ENCODE data around the gene CCDC7. TPM values are rescaled to one million over a fixed set of nuclear protein-coding genes. Genes with fewer than 3 reads are reported as not detected.
"Not testable (repeated sequence)": the region's sequence is repeated elsewhere in the genome, so short reads cannot be mapped to it uniquely, and the experiment has no call there.

Gene CCDC7
- total and polyA plus RNA-seq, 10 of the 15 experiments (the other 5 are each of a cell fraction or from before 2014, with no cell fraction given): 1.8 to 5.6 (median 3.4) TPM

- Histone ChIP-seq H3K27ac (ENCODE audit: control insufficient read depth, insufficient read depth) (no peak overlapping the region), H2AFZ (ENCODE audit: control insufficient read depth, low read depth, low read length) (no peak overlapping the region), H3K36me3 (ENCODE audit: control insufficient read depth in 2 of 2, insufficient read depth in 2 of 2, low read length in 1 of 2) (no peaks in the 10 kb centered on the region), H3K4me3 (no peak overlapping the region), H3K9ac (ENCODE audit: control insufficient read depth, insufficient read depth, low read length) (no peak overlapping the region), H3K9me3 (replicated peaks; ENCODE audit: control insufficient read depth, insufficient read depth, low read length) (no peaks in the 10 kb centered on the region), H3K27me3 (replicated peaks in 1 of 2; ENCODE audit: control insufficient read depth in 2 of 2, insufficient read depth in 2 of 2, low read length in 1 of 2) (no peaks in the 10 kb centered on the region), H3K79me2 (ENCODE audit: control insufficient read depth, insufficient read depth, low read length) (no peaks in the 10 kb centered on the region), H3K4me2 (ENCODE audit: control insufficient read depth, insufficient read depth) (no peak overlapping the region), H3K4me1 (ENCODE audit: control insufficient read depth, insufficient read depth, low read length) (no peaks in the 10 kb centered on the region), H4K20me1 (ENCODE audit: control insufficient read depth, insufficient read depth) (no peaks in the 10 kb centered on the region)
- in situ Hi-C loops (cut with MboI): no loop called here
- FAIRE-seq: no peak
- ChIA-PET POLR2A (no interaction called here), SMC1A (ENCODE audit: uncharacterized antibody, unreplicated experiment) (interaction anchor here (1.0 kb wide), 1 partner anchor 20 kb away, joined by 3 read pairs; no protein-coding TSS in a partner anchor), RAD21 (ENCODE audit: unreplicated experiment) (no interaction called here), CTCF (no interaction called here)
- intact Hi-C loops (cut with micrococcal nuclease; ENCODE audit: unreplicated experiment): no loop called here
- DNase-seq (ENCODE audit: low read depth, low spot score): no peak
- no peak for ATAC-seq
- TF ChIP-seq WRNIP1 (IDR thresholded peaks at IDR 0.05; ENCODE audit: borderline replicate concordance, low read depth, low read length): no peak
- TF ChIP-seq ETV6 (conservative IDR thresholded peaks at IDR 0.05 in 1 of 2, IDR thresholded peaks at IDR 0.05 in 1 of 2; ENCODE audit: borderline replicate concordance in 1 of 2, low read depth in 1 of 2): no peak
- TF ChIP-seq, protein P1, sequence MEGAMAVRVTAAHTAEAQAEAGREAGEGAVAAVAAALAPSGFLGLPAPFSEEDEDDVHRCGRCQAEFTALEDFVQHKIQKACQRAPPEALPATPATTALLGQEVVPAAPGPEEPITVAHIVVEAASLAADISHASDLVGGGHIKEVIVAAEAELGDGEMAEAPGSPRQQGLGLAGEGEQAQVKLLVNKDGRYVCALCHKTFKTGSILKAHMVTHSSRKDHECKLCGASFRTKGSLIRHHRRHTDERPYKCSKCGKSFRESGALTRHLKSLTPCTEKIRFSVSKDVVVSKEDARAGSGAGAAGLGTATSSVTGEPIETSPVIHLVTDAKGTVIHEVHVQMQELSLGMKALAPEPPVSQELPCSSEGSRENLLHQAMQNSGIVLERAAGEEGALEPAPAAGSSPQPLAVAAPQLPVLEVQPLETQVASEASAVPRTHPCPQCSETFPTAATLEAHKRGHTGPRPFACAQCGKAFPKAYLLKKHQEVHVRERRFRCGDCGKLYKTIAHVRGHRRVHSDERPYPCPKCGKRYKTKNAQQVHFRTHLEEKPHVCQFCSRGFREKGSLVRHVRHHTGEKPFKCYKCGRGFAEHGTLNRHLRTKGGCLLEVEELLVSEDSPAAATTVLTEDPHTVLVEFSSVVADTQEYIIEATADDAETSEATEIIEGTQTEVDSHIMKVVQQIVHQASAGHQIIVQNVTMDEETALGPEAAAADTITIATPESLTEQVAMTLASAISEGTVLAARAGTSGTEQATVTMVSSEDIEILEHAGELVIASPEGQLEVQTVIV (IDR thresholded peaks at IDR 0.05; ENCODE audit: borderline replicate concordance, partially characterized antibody): no peak
- BruUV-seq (replicated peaks): no TSS peak
- WGBS (ENCODE audit: insufficient coverage, insufficient replicate concordance, low lambda C conversion rate, missing lambda C conversion rate): 16% methylated on average over 4 of the region's 4 CpGs
Measured at GRCh38 chr10:32751582-32751981, 305.6 kb downstream of the CCDC7 start.

DNA sequence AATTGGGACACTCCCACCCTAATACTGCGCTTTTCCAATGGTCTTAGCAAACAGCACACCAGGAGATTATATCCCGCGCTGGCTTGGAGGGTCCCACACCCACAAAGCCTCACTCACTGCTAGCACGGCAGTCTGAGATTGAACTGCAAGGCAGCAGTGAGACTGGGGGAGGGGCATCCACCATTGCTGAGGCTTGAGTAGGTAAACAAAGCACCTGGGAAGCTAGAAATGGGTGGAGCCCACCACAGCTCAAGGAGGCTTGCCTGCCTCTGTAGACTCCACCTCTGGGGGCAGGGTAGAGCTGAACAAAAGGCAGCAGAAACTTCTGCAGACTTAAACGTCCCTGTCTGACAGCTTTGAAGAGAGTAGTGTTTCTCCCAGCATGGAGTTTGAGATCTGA lies 309.0 kb downstream of the CCDC7 start:
- H3K27ac ChIP-seq (ENCODE audit: control insufficient read depth, insufficient read depth); POLR2A ChIA-PET; H3K36me3 ChIP-seq (ENCODE audit: control insufficient read depth in 2 of 2, insufficient read depth in 2 of 2, low read length in 1 of 2); in situ Hi-C loops (cut with MboI); H3K79me2 ChIP-seq (ENCODE audit: control insufficient read depth, insufficient read depth, low read length); intact Hi-C loops (cut with micrococcal nuclease; ENCODE audit: unreplicated experiment); H4K20me1 ChIP-seq (ENCODE audit: control insufficient read depth, insufficient read depth); H3K9me3 ChIP-seq (replicated peaks; ENCODE audit: control insufficient read depth, insufficient read depth, low read length); RAD21 ChIA-PET (ENCODE audit: unreplicated experiment); CTCF ChIA-PET; H3K9ac ChIP-seq (ENCODE audit: control insufficient read depth, insufficient read depth, low read length); H3K4me2 ChIP-seq (ENCODE audit: control insufficient read depth, insufficient read depth); ATAC-seq; H3K4me3 ChIP-seq; SMC1A ChIA-PET (ENCODE audit: uncharacterized antibody, unreplicated experiment); H2AFZ ChIP-seq (ENCODE audit: control insufficient read depth, low read depth, low read length); DNase-seq (ENCODE audit: low read depth, low spot score); FAIRE-seq; H3K27me3 ChIP-seq (replicated peaks in 1 of 2; ENCODE audit: control insufficient read depth in 2 of 2, insufficient read depth in 2 of 2, low read length in 1 of 2); H3K4me1 ChIP-seq (ENCODE audit: control insufficient read depth, insufficient read depth, low read length); BruUV-seq (replicated peaks): not testable (repeated sequence)
- 45% methylated on average over 5 of the region's 5 CpGs for WGBS (ENCODE audit: insufficient coverage, insufficient replicate concordance, low lambda C conversion rate, missing lambda C conversion rate)
